NCI-H2029 (cell line): ENCODE results near the gene HARBI1.

Experiments used
- DNase-seq: peaks from one replicate; lab custom pipeline; 2025; lab: John Stamatoyannopoulos, UW

HARBI1 gene

GRCh38 chr11:46617134-46617971, at the start of gene HARBI1, which contains the start of gene ATG13:
TSS of gene HARBI1 (minus strand) at chr11:46617227. CDS start at chr11:46616237, 990 bp downstream.
TSS of gene ATG13 (plus strand) at chr11:46617553. CDS start at chr11:46644292, 26,739 bp downstream.
- peak; percentile 86 for DNase-seq

GRCh38 chr11:46666516-46666915, 49.5 kb upstream of the HARBI1 start:
- DNase-seq = no peak

- DNase-seq = no peak
Measured at GRCh38 chr11:46665356-46665755, 48.3 kb upstream of the HARBI1 start.

- no peak for DNase-seq
Measured at GRCh38 chr11:46664612-46665011, 47.6 kb upstream of the HARBI1 start.

- no peak for DNase-seq
Measured at GRCh38 chr11:46663277-46663940, 46.4 kb upstream of the HARBI1 start.

GRCh38 chr11:46662366-46662765, 45.3 kb upstream of the HARBI1 start:
- no peak for DNase-seq

GRCh38 chr11:46661836-46662235, 44.8 kb upstream of the HARBI1 start:
- DNase-seq = no peak

GRCh38 chr11:46659908-46660307, 42.9 kb upstream of the HARBI1 start:
- no peak for DNase-seq

- DNase-seq = no peak
Measured at GRCh38 chr11:46658259-46658658, 41.2 kb upstream of the HARBI1 start.

GRCh38 chr11:46657186-46657585, 40.2 kb upstream of the HARBI1 start:
- DNase-seq = no peak

- no peak for DNase-seq
Measured at GRCh38 chr11:46655631-46656030, 38.6 kb upstream of the HARBI1 start.

GRCh38 chr11:46649180-46649738, 32.2 kb upstream of the HARBI1 start:
- peak; percentile 62 for DNase-seq

- DNase-seq = no peak
Measured at GRCh38 chr11:46643986-46644385, 27.0 kb upstream of the HARBI1 start.

- no peak for DNase-seq
Measured at GRCh38 chr11:46643531-46643930, 26.5 kb upstream of the HARBI1 start.

GRCh38 chr11:46642627-46643335, 25.8 kb upstream of the HARBI1 start:
- DNase-seq = no peak

GRCh38 chr11:46641639-46642038, 24.6 kb upstream of the HARBI1 start:
- DNase-seq = no peak

GRCh38 chr11:46640036-46640788, 23.2 kb upstream of the HARBI1 start:
- no peak for DNase-seq

- no peak for DNase-seq
Measured at GRCh38 chr11:46639197-46639839, 22.3 kb upstream of the HARBI1 start.

- no peak for DNase-seq
Measured at GRCh38 chr11:46637546-46637945, 20.5 kb upstream of the HARBI1 start.

- no peak for DNase-seq
Measured at GRCh38 chr11:46635557-46636139, 18.6 kb upstream of the HARBI1 start.
